ENCODE measurements around the gene GJD3. TPM values are rescaled to one million over a fixed set of nuclear protein-coding genes. Genes with fewer than 3 reads are reported as not detected.

Gene GJD3
- total RNA-seq, 2 experiments from 2014 or later, result not detected

- Mint-ChIP-seq H3K27me3 (no peaks in the 10 kb centered on the region), H3K4me3 (peak overlapping the region; percentile 68), H3K9me3 (ENCODE audit: low read depth) (no peaks in the 10 kb centered on the region), H3K4me1 (peaks cover 88% of the 10 kb centered on the region), H3K36me3 (peaks cover 18% of the 10 kb centered on the region), H3K27ac (peak overlapping the region; percentile 97)
- CTCF ChIA-PET, result interaction anchor here (1.0 to 5.0 kb wide), 7 partner anchors 10 to 35 kb away, joined by 3 to 51 read pairs (median 5); no protein-coding TSS in a partner anchor
- ATAC-seq, result no peak
- no peak for DNase-seq
Observed at GRCh38 chr17:40327244-40327729, 37.2 kb downstream of the GJD3 start.

DNA sequence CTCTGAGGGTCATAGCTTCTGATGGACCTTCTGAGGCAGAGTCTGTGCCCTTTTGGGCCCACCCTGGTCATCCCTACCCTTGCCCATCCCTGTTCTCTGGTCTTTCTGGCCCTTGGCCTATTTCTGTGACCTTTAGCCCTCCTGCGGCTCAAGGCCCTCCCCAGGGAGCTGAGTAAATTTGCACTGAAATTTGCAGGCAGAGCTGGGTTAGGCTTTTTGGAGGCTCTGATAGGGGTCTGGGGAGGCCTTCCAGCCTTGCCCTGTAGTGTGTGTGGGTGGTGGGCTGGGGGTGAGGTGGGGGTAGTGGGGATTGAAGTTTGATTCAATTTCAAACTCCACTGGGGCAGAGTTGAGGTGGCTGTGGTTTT, 37.7 kb downstream of the GJD3 start:
- H3K27ac Mint-ChIP-seq, result peak overlapping the region; percentile 97
- ATAC-seq (no peak), DNase-seq (no peak)
- no peaks in the 10 kb centered on the region for H3K9me3 Mint-ChIP-seq (ENCODE audit: low read depth)
- no peaks in the 10 kb centered on the region for H3K27me3 Mint-ChIP-seq
- peaks cover 17% of the 10 kb centered on the region for H3K36me3 Mint-ChIP-seq
- CTCF ChIA-PET, result interaction anchor here (1.2 to 5.2 kb wide), 5 partner anchors 9 to 28 kb away, joined by 3 to 51 read pairs (median 18); no protein-coding TSS in a partner anchor
- H3K4me1 Mint-ChIP-seq, result peaks cover 92% of the 10 kb centered on the region
- peak overlapping the region; percentile 68 for H3K4me3 Mint-ChIP-seq

DNA sequence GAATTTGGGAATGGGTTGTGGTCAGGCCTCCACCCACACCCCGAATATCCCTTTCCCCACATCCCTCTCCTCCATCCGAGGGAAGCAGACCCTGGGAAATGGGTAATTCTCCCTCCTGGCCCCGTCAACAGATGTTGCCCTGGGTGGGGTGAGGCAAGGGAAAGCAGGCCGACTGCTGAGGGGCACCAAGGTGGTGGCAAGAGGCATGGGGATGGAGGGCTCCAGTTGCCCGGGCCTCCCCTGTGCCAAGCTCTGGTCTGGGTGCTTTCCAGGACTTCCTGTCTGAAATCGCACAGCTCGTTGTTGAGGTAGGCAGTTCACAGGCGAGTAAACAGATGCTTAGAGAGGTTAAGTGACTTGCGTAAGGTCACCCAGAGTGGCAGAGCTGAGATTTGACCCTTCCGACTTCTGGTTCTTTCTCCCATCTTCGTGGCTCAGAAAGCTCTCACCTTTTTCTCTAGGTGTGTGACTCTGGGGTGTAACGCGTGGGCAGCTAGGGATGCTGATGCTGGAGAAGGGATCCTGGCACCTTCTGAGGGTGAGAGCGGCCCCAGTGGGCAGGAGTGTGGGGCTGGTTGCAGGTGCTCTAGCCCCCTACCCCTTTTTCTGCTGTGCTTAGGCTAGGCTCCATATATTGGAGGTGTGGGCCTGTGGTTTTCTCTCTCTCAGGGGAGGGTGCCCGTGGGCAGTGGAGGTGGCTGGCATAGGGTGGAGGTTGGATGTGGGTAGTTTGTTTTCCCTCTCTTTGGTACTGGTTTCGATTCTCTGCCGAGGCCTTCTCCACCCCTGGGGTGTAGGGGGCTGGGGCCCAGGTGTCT, 38.3 kb downstream of the GJD3 start:
- Mint-ChIP-seq H3K27ac (peak overlapping the region; percentile 97), H3K4me3 (peak overlapping the region; percentile 68), H3K4me1 (peaks cover 91% of the 10 kb centered on the region), H3K9me3 (ENCODE audit: low read depth) (no peaks in the 10 kb centered on the region), H3K36me3 (peaks cover 12% of the 10 kb centered on the region), H3K27me3 (no peaks in the 10 kb centered on the region)
- peak; percentile 80 for DNase-seq
- no peak for ATAC-seq
- CTCF ChIA-PET, result interaction anchor here (1.0 to 5.2 kb wide), 9 partner anchors 9 to 32 kb away, joined by 3 to 51 read pairs (median 4); no protein-coding TSS in a partner anchor

DNA sequence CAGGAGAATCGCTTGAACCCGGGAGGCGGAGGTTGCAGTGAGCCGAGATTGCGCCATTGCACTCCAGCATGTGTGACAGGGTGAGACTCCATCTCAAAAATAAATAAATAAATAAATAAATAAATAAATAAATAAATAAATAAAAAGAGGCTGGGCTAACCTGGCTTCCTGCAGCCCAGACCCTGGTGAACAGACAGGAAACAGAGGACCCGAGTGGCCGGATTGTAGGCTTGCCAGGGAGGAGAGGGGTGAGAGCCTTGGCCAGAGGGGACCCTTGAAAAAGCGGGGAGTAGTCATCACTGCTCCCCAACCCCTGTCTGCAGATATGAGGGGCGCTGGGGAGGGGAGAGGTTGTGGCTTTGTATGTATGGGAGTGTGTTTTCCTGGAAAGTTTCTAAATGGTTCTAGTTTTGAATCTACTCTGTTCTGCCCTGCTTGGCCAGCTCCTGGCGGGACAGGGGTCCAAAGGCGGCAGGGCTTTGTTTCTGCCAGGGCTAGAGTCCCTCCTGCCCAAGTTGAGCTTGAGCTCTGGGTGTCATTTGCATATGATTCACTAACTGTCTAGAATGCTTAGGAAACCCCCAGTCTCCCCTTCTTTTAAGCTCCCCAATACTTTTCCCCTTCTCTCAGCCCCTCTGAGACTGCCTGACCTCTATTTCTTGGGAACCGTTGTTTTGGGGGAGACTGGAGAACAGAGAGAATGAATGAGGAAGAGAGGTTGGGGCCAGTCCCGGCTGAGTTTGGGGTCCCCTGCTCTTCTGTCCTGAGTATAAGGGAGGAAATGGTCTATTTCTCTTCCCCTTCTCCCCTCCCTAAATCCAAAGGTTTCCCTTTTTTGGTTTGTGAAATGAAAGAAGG, 39.2 kb downstream of the GJD3 start:
- Mint-ChIP-seq H3K4me1 (peaks cover 92% of the 10 kb centered on the region), H3K36me3 (peaks cover 12% of the 10 kb centered on the region), H3K9me3 (ENCODE audit: low read depth) (no peaks in the 10 kb centered on the region), H3K27me3 (no peaks in the 10 kb centered on the region), H3K4me3 (peak overlapping the region; percentile 68), H3K27ac (peak overlapping the region; percentile 97)
- CTCF ChIA-PET, result interaction anchor here (1.0 to 5.2 kb wide), 10 partner anchors 8 to 33 kb away, joined by 3 to 51 read pairs (median 4); no protein-coding TSS in a partner anchor
- DNase-seq (no peak), ATAC-seq (no peak)

DNA sequence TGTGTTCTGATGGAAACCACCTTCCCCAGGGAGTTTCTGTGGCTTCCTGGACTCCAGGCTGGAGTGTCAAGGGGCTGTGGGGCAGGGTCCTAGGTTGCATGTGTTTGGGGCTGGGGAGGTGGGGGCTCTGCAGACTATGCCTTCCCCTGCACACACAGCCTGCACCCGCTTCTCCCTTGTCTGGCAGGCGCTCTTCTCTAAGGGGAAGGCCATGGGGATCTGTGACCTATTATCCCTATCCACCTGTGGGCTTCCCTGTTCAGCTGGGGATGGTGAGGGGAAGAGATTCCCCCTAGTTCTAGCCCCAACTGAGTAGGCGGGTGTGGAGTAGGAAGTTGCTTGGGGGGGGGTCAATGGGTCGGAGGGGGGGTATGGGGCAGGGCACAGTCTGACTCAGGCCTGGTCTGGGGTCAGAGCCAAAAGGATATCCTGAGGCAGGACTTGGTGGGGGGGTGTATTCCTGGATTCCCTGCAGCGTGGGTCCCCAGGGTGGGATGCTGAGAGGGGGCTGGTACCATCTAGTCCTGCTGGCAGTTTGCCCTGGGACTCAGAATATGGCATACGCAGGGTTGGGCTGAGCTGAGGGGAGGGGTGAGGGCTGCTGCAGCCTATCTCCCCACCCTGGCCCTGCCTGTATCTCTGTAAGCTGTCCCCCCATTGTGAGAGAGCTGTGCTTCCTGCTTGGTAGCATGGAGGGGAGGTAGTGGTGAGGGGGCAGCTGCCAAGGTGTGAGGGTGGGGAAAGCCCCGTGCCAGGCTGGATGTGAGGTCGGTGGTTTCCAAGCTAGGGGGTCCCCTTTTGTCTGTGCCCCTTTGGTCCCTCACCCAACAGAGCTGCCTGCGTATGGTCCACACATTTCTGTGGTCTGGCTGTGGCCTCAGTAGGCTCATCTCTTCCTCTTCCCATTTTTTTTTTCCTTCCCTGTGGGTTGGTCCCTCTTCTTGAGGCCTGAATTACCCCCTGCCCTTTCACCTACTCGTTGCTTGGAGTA, 40.9 kb downstream of the GJD3 start:
- CTCF ChIA-PET, result interaction anchor here (0.6 to 5.2 kb wide), 14 partner anchors 8 to 239 kb away, joined by 3 to 27 read pairs (median 4); no protein-coding TSS in a partner anchor
- Mint-ChIP-seq H3K4me3 (peak overlapping the region; percentile 94), H3K27ac (peak overlapping the region; percentile 97), H3K4me1 (peaks cover 92% of the 10 kb centered on the region), H3K36me3 (peaks cover 6% of the 10 kb centered on the region), H3K9me3 (ENCODE audit: low read depth) (no peaks in the 10 kb centered on the region), H3K27me3 (no peaks in the 10 kb centered on the region)
- peak; percentile 75 for DNase-seq
- peak; percentile 6 for ATAC-seq

DNA sequence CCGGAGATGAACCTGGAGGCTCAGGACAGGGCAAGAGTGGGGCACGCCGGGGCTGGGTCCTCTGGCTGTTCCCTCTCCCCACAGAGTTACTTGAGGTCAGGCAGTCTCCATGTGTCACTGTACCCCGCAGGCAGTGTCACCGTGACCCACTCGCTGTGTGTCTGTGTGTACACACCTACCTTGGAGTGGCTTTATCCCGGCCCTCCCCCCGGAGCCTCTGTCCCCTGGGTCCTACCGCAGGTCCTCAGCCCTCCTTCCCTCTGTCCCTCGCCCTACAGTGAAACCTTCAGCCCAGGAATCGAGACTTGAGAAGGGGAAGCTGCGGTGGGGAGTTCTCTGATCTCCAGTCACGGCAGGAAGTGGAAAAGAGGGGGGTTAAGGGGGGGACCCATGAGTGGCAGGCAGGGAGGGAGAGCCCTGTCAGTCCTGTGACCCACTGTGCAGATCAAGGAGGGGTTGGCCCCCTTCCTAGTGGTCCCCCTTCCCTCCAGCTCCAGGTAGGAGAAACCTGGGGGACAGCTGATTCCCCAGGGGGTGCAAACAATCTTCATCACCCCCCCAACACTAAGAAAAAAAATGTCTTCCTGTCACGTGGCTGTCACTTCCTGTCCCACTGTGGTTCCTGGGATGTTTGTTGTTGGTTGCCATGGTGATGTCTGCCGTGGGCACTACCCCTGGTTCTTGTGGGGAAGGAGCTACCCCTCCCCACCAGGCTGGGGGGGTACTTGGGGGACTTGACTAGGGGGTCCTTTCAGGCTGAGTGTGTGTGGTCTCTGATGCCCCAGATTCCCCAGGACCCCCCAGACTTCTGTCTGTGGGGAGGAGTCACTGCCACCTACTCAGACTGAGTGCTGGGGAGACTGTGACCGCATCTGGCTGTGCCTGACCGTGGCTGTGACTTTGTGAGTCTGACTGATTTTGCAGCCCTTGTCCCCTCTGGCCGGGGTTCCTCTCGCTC, 41.9 kb downstream of the GJD3 start:
- no peaks in the 10 kb centered on the region for H3K27me3 Mint-ChIP-seq
- peak; percentile 93 for DNase-seq
- H3K9me3 Mint-ChIP-seq (ENCODE audit: low read depth), result no peaks in the 10 kb centered on the region
- peak overlapping the region; percentile 97 for H3K27ac Mint-ChIP-seq
- H3K4me3 Mint-ChIP-seq, result peak overlapping the region; percentile 94
- peak; percentile 37 for ATAC-seq
- CTCF ChIA-PET, result interaction anchor here (0.7 to 5.2 kb wide), 11 partner anchors 9 to 211 kb away, joined by 3 to 27 read pairs (median 4); partner anchors contain the start of gene WIPF2
- peaks cover 3% of the 10 kb centered on the region for H3K36me3 Mint-ChIP-seq
- H3K4me1 Mint-ChIP-seq, result peaks cover 87% of the 10 kb centered on the region

DNA sequence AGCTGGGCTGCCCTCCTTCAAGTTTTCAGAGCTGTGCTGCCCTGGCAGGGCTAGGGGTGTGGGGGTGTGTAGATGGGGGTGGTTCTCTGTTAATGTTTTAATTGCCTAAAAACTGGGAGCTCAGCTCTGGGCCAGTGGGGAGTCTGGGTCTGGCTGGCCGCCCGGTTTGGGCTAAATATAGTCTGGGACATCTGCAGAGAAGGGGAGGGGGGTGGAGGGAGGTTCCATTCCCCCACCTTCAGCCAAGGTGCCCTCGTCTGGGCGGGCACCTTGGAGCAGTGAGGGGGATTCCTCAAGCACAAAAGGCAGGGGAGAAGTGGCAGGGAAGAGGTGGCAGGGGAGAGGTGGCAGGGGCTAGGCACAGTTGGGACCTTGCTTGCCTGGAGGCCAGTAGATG, 42.6 kb downstream of the GJD3 start:
- DNase-seq (no peak), ATAC-seq (no peak)
- CTCF ChIA-PET, result interaction anchor here (0.7 to 5.2 kb wide), 7 partner anchors 9 to 36 kb away, joined by 3 to 27 read pairs (median 8); no protein-coding TSS in a partner anchor
- Mint-ChIP-seq H3K4me1 (peaks cover 87% of the 10 kb centered on the region), H3K36me3 (peaks cover 3% of the 10 kb centered on the region), H3K27me3 (no peaks in the 10 kb centered on the region), H3K4me3 (peak overlapping the region; percentile 94), H3K9me3 (ENCODE audit: low read depth) (no peaks in the 10 kb centered on the region), H3K27ac (peak overlapping the region; percentile 97)

GRCh38 chr17:40321524-40321929, 43.0 kb downstream of the GJD3 start:
- peaks cover 83% of the 10 kb centered on the region for H3K4me1 Mint-ChIP-seq
- no peak for ATAC-seq
- CTCF ChIA-PET, result interaction anchor here (0.7 to 5.2 kb wide), 6 partner anchors 18 to 37 kb away, joined by 3 to 27 read pairs (median 8); no protein-coding TSS in a partner anchor
- H3K9me3 Mint-ChIP-seq (ENCODE audit: low read depth), result no peaks in the 10 kb centered on the region
- peak overlapping the region; percentile 94 for H3K4me3 Mint-ChIP-seq
- no peaks in the 10 kb centered on the region for H3K27me3 Mint-ChIP-seq
- DNase-seq, result no peak
- peak overlapping the region; percentile 97 for H3K27ac Mint-ChIP-seq
- H3K36me3 Mint-ChIP-seq, result peaks cover 3% of the 10 kb centered on the region

- CTCF ChIA-PET, result interaction anchor here (0.6 to 3.5 kb wide), 6 partner anchors 17 to 245 kb away, joined by 4 to 18 read pairs (median 12); no protein-coding TSS in a partner anchor
- H3K9me3 Mint-ChIP-seq (ENCODE audit: low read depth), result no peaks in the 10 kb centered on the region
- H3K4me3 Mint-ChIP-seq, result peak overlapping the region; percentile 94
- DNase-seq, result peak; percentile 62
- no peak for ATAC-seq
- H3K27ac Mint-ChIP-seq, result peak overlapping the region; percentile 97
- H3K36me3 Mint-ChIP-seq, result peaks cover 3% of the 10 kb centered on the region
- peaks cover 83% of the 10 kb centered on the region for H3K4me1 Mint-ChIP-seq
- no peaks in the 10 kb centered on the region for H3K27me3 Mint-ChIP-seq
Observed at GRCh38 chr17:40320756-40321523, 43.6 kb downstream of the GJD3 start.

DNA sequence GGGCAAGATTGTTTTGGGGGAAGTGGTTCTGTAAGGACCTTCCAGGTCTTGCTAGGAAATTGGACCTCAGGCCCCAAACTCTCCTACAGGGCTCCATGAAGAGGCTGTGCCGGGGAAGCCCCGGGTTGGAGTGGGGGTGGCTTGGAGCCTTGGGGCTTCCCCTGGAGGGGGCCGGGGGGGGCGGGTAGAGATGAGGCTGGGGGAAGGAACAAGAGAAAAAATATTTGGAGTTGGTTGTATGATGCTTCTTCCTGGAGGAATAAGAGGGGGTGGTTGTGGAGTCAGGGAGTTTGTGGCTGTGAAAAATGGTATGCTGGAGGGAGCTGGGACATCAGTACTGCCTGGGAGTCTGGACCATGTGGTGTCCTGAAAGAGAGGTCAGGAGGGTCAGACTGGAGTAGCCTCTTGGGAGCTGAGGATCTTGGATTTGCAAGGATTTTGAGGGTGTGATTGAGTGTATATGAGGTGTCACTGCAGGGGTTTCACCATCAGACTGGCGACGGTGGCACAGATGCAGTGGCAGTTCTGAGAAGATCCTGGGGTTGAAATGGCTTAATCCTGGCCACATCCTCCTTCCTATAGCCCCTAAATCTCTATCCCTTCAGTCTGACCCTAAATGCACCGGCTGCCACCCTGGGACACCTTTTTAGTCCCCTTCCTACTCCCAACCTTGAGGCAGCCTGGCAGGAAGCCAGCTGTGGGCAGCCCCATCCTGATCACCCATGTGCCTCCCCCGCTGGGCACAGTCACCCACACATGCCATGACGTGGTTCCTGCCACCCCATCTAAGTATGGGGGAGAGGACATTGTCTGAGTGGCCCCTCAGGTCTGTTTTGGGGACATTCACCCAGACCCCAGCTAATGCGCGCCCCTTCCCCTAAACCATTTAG, 44.6 kb downstream of the GJD3 start:
- DNase-seq (peak; percentile 71), ATAC-seq (no peak)
- no peaks in the 10 kb centered on the region for H3K27me3 Mint-ChIP-seq
- H3K4me3 Mint-ChIP-seq, result peak overlapping the region; percentile 94
- peaks cover 82% of the 10 kb centered on the region for H3K4me1 Mint-ChIP-seq
- CTCF ChIA-PET, result interaction anchor here (0.8 to 4.6 kb wide), 8 partner anchors 7 to 35 kb away, joined by 5 to 51 read pairs (median 14); no protein-coding TSS in a partner anchor
- peaks cover 3% of the 10 kb centered on the region for H3K36me3 Mint-ChIP-seq
- no peaks in the 10 kb centered on the region for H3K9me3 Mint-ChIP-seq (ENCODE audit: low read depth)
- H3K27ac Mint-ChIP-seq, result peak overlapping the region; percentile 97

Data from activated CD8-positive, alpha-beta memory T cell treated with anti-CD3 and anti-CD28 coated beads, Interleukin-2, amount 10 ng/mL, durations not matched to agents 7 days and 5 days (primary cell).